UCSD-AML1 (cell line): Measurements from ENCODE around the gene HS1BP3.

Experiments
- DNase-seq: peaks from one replicate; lab custom pipeline; 2025; ENCODE audit not compliant: unreplicated experiment; lab: John Stamatoyannopoulos, UW

The HS1BP3 gene

DNA sequence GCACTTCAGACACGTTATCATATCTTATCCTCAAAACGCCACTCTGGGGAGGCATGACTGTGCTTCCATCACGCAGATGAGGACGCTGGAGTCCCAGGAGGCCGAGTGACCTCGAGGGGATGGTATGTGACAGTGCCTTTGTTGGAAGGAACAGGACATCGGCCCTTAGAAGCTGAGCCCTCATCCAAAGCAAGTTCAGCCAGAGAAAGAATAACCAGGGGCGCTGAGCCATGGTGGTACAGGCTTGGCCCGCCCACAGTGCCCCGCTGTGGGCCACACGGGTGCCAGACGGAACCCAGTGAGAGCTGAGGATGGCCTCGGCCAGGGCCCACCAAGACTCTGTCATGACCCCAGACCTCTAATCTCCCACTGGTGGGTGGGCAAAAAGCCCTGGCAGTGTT lies 31.3 kb downstream of the HS1BP3 start:
- no peak for DNase-seq

DNA sequence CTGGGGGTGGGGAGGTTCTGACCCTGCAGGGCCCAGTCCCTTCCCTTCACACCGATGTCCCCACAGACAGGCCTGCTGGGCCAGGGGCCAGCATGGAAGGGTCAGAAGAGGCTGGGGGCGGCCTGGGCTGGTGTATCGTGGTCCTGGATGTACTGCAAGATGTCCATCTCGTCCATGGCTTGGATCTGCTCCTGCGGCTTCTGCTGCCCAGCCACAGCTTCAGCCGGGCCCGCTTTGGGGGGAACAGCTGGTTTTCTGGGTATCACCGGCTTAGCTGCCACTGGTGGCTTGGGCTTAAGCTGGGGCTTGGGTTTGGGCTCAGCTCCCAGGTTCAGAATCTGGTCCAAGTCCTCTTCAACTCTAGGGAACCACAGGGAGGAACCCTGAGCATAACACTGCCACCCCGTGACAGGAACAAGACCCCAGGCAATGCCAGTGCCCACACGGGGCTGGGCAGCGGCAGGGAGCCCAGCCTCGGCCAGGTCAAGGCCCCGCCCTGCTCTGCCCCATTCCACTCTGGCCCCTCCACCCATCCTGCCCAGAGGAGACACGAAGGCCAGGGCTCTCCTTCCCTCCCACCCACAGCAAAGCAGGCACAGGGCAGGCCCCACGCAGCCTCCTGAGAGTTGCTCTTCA lies 31.9 kb downstream of the HS1BP3 start:
- DNase-seq: no peak

DNA sequence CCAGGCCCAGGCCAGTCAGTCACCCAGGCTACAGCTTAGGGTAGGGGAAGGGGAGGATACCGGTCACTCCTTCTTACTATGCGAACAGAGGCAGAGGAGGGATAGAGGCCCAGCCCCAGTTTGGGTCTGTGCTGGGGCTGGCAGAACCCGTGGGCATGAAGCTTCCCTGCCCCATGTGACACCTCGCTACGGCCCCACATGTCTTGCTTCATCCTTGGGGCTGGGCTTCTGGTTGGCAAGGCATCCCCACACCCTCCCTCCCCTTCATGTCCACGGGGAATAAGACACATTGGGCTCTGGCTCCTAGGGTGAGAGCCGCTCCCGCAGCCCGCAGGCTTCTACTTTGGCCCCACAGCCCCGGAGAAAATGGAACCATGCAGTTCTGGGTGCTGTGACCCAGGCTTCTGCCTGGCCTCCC lies 32.4 kb downstream of the HS1BP3 start:
- no peak for DNase-seq

- DNase-seq: peak; percentile 47
These were observed 32.9 kb downstream of the HS1BP3 start for GRCh38 chr2:20617892-20618467.

- no peak for DNase-seq
These were observed 33.8 kb downstream of the HS1BP3 start for GRCh38 chr2:20617081-20617575.

- no peak for DNase-seq
These were observed 34.5 kb downstream of the HS1BP3 start for GRCh38 chr2:20616341-20616871.

DNA sequence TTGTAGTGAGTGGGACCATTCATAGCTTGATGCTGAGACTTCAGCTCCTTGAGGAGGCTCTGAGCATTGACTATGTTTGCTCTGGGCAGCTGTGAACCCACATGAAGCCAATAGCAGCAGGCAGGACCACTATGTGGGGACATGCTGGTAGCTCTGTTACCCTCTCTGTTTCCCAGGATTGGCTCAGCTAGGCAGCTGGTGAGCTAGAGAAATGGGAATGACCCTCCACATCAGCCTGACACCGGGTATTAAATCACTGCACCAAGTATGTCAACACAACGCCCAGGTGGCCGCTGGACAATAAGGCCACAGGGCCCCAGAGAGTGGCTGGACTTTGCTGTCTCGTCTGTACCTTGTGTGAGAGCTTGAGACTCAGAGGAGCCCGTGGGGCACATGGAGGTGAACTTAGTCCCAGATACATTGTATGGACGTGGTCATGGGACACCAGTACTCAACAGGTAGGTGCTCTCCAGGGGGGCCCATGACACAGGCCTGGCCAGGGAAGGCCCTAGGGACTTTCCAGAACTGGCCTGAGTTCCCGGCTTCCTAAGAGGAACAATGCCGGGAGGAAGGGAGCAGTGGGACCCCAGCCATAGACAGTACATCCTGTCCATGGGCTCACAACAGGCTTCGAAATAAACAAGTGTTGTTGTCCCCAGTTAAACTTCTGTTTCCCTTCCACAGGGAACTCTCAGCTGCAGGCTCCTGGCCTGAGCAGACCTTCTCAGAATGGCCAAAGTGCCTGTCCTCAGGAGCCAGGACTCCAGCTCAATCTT lies 35.2 kb downstream of the HS1BP3 start:
- no peak for DNase-seq

GRCh38 chr2:20615068-20615465 lies 35.8 kb downstream of the HS1BP3 start:
- DNase-seq: no peak

GRCh38 chr2:20614201-20615067 lies 36.5 kb downstream of the HS1BP3 start:
- no peak for DNase-seq

DNA sequence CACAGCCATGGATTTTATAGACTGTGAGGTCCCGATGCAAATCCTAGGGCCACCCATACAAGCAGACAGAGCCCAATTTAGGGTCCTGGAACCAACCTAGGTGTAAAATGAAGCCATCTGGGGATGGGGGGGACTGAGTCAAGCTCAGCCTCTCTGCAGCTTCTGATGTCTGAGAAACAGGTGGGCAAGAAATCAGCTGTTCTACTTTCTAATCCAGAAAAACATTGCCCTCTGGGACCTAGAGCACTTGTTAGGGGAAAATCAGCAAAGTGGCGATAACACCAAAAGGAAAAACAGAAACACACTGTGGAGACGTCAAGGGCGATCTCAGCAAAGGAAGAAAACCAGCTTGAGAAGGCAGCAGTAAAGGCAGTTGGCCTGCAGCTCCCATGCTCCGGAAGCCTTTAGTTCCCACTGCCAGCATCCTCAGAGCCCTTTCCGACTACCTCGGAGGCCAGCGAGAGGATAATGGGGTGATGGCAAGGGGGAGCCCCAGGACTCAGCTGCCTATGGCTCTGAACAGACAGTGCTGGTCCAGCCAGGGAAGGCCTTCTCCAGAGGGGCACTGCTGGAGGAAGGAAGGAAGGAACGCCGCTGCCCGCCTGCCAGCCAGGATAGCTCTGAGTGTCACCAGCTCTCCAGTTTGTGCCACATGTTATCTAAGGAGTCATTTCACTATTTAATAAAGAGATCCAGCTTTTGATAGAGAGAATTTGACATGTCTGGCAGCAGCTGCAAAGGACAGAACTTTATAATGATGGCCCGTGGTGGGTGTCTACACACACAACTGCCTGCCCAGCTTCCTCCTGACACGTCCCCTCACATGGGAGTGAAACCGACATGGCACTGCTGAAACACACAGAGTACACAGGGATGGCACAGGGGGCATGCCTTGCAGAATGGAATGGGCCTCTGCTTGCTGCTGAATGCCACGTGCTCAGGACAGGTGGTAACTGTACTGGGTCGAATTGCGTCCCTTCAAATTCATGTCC lies 37.7 kb downstream of the HS1BP3 start:
- DNase-seq: no peak

DNA sequence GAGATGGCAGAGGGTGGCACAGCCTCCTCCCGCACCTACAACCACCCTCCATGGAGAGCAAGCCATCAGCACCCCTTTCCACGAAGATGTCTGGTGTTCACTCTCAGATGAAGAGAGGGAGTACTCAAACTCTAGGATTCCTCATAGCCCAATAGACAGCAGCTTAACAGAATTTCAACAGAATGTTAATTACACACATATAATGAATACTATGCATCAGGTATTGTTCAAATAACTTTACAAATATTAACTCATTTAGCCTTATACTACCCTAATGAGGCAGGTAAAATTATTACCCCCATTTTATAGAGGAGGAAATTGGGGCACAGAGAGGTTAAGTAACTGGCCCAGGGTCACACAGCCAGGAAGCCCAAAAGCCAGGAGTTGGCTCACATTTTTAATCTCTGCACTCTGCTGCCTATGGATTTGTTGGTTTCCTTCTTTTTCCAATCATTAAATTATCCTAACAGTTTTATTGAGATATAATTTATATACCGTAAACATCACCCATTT lies 39.0 kb downstream of the HS1BP3 start:
- DNase-seq: no peak

- peak; percentile 50 for DNase-seq
These were observed 39.6 kb downstream of the HS1BP3 start for GRCh38 chr2:20611077-20611843.

DNA sequence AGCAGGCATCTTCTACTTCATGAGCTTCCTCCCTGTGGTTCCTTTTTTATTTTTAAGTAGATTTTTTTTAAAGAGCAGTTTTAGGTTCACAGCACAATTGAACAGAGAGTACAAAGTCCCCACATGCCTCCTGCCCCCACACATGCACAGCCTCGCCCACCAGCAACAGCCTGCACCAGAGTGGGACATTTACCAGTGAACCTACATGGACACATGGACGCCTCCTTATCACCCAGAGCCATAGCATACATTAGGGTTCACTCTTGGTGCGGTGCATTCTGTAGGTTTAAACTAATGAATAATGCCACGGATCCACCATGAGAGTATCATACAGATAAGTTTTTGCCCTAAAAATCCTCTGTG lies 40.9 kb downstream of the HS1BP3 start:
- DNase-seq: no peak

DNA sequence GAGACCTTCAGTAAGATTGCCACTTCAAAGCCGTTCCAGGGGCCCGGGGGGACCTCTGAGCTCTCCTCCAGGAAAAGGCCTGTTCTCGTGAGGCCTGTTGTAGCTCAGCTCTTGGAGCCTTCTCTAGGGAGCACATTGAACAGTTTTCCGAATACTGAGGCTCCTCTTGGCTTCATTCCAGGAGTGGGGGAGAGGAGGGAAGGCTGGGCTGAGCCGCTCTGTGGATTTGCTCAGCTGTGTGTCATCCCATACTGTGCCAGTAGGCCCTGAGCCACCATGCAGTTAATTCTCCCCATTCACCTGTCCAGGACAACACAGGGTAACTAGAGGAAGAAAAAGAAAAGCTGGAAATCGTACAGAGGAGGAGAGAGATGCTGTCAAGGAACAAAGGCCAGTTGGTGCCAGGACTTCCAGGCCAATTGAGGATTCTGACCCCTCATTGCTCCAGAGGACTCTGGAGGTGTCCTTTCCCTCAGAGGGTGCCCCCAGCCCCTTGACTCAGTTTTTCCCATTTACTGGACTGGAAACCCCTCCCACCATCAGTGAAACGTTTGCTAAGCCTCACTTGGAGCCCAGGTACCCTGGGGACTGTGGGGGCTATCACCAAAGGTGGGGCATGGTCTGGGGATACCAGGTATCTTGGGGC lies 41.4 kb downstream of the HS1BP3 start:
- no peak for DNase-seq

GRCh38 chr2:20608666-20609348 lies 42.1 kb downstream of the HS1BP3 start:
- DNase-seq: no peak

GRCh38 chr2:20607446-20607845 lies 43.5 kb downstream of the HS1BP3 start:
- no peak for DNase-seq

DNA sequence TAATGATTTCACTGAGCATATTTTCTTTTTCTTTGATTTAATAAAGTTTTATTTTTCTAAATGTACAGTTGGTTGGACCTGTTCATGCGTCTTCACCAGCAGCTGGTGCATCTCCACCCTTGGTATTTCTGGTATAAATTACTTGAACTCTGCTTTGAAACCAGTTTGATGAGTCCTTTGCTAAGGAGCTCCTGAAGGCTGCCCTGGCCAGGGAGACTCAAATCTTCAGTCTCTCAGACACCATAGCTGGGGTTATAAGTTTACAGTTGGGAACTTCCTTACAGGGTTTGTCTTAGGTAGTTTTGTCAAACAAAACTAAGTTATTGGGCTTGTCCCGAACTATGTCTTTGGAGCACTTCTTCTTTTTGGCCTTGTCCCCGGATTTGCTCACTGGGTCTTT lies 44.7 kb downstream of the HS1BP3 start:
- DNase-seq: no peak

DNA sequence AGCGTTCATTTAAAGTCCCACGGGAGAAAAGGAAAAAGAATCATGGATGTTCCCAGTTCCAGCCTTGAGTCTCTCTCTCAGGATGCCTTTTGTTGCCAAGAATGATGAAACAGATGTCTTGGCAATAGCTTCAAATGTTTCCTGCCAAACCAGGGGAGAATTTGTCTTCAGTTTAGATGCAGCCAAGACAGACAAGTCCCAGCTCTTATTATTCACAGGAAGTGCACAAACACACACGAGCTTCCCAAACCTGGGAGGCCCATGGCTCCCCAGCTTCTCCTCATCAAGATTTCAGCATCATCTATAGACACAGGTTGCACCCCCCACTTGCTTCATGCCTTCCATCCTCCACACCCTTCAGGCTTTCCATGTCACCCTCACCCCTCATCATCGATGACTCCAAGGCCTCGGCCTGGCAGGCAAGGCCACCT lies 45.9 kb downstream of the HS1BP3 start:
- no peak for DNase-seq
